Stimulated activated naive B cell treated with anti-CD40 and anti-IgM and Interleukin-4, amounts not matched to agents 10 μg/mL and 1 μg/mL and 100 μg/mL, for 72 hours (primary cell): Measurements from ENCODE around the gene JAKMIP1.

Experiments used
- ATAC-seq, 2 donors: fragments of 150-1000 bp; cut with Tn5 transposase; replicated peaks; 2 replicates each; pipeline ENCODE4 v1.10.0; 2021; ENCODE audit warnings: moderate library complexity in 1 of 2
- DNase-seq: peaks from one replicate; pipeline ENCODE4 v3.0.0; 2021
- H3K27ac Mint-ChIP-seq: one replicate; pipeline ENCODE4 v1.8.0; 2022; ENCODE audit warnings: mild to moderate bottlenecking, mixed read lengths
- H3K27me3 Mint-ChIP-seq, 2 donors: one replicate each; pipeline ENCODE4 v1.8.0; 2022; ENCODE audit warnings: mixed read lengths in 2 of 2
- H3K36me3 Mint-ChIP-seq, 2 donors: one replicate each; pipeline ENCODE4 v1.8.0; 2022; ENCODE audit warnings: mixed read lengths in 2 of 2, mild to moderate bottlenecking in 1 of 2
- H3K4me1 Mint-ChIP-seq, 2 donors: one replicate each; pipeline ENCODE4 v1.8.0; 2022; ENCODE audit warnings: mixed read lengths in 2 of 2, mild to moderate bottlenecking in 1 of 2
- H3K4me3 Mint-ChIP-seq, 2 donors: one replicate each; pipeline ENCODE4 v1.8.0; 2022; ENCODE audit warnings: mild to moderate bottlenecking in 2 of 2, mixed read lengths in 2 of 2, moderate library complexity in 1 of 2
- H3K9me3 Mint-ChIP-seq, 2 donors: one replicate each; pipeline ENCODE4 v1.8.0; 2022; ENCODE audit warnings: mixed read lengths in 2 of 2, mild to moderate bottlenecking in 1 of 2

Gene JAKMIP1

GRCh38 chr4:6071959-6072720 is 128.2 kb downstream of the JAKMIP1 start:
- no peaks in the 10 kb centered on the region for H3K36me3 Mint-ChIP-seq
- H3K9me3 Mint-ChIP-seq: no peaks in the 10 kb centered on the region
- no peak for ATAC-seq
- H3K27ac Mint-ChIP-seq: no peak overlapping the region
- H3K4me1 Mint-ChIP-seq: no peaks in the 10 kb centered on the region
- H3K27me3 Mint-ChIP-seq: peaks cover 16 to 22% of the 10 kb centered on the region in 2 donors
- H3K4me3 Mint-ChIP-seq: no peak overlapping the region
- DNase-seq: no peak

GRCh38 chr4:6071191-6071958 is 129.0 kb downstream of the JAKMIP1 start:
- no peak for ATAC-seq
- Mint-ChIP-seq H3K27me3 (peaks cover 16 to 22% of the 10 kb centered on the region in 2 donors), H3K4me1 (no peaks in the 10 kb centered on the region), H3K4me3 (no peak overlapping the region), H3K9me3 (no peaks in the 10 kb centered on the region), H3K27ac (no peak overlapping the region), H3K36me3 (no peaks in the 10 kb centered on the region)
- DNase-seq: no peak

- Mint-ChIP-seq H3K27ac (no peak overlapping the region), H3K4me1 (no peaks in the 10 kb centered on the region), H3K9me3 (no peaks in the 10 kb centered on the region), H3K27me3 (peaks cover 16 to 22% of the 10 kb centered on the region in 2 donors), H3K4me3 (no peak overlapping the region), H3K36me3 (no peaks in the 10 kb centered on the region)
- ATAC-seq: no peak
- no peak for DNase-seq
Measured at GRCh38 chr4:6069845-6070709, 130.3 kb downstream of the JAKMIP1 start.

- DNase-seq (no peak), ATAC-seq (no peak)
- no peaks in the 10 kb centered on the region for H3K9me3 Mint-ChIP-seq
- no peak overlapping the region for H3K4me3 Mint-ChIP-seq
- no peaks in the 10 kb centered on the region for H3K4me1 Mint-ChIP-seq
- H3K27ac Mint-ChIP-seq: no peak overlapping the region
- H3K27me3 Mint-ChIP-seq: peaks cover 16 to 22% of the 10 kb centered on the region in 2 donors
- no peaks in the 10 kb centered on the region for H3K36me3 Mint-ChIP-seq
Measured at GRCh38 chr4:6068986-6069385, 131.4 kb downstream of the JAKMIP1 start.

- Mint-ChIP-seq H3K4me1 (no peaks in the 10 kb centered on the region), H3K27me3 (peaks cover 6 to 18% of the 10 kb centered on the region in 2 donors), H3K27ac (no peak overlapping the region), H3K9me3 (no peaks in the 10 kb centered on the region), H3K36me3 (no peaks in the 10 kb centered on the region), H3K4me3 (no peak overlapping the region)
- no peak for DNase-seq
- ATAC-seq: no peak
Measured at GRCh38 chr4:6065934-6066590, 134.3 kb downstream of the JAKMIP1 start.

- Mint-ChIP-seq H3K36me3 (no peaks in the 10 kb centered on the region), H3K4me1 (no peaks in the 10 kb centered on the region), H3K27me3 (peaks cover 6 to 18% of the 10 kb centered on the region in 2 donors), H3K4me3 (no peak overlapping the region), H3K9me3 (peaks cover 2 to 3% of the 10 kb centered on the region in 2 donors), H3K27ac (no peak overlapping the region)
- ATAC-seq (no peak), DNase-seq (no peak)
Measured at GRCh38 chr4:6065166-6065565, 135.2 kb downstream of the JAKMIP1 start.

- peaks cover 2 to 4% of the 10 kb centered on the region in 2 donors for H3K9me3 Mint-ChIP-seq
- no peak overlapping the region for H3K4me3 Mint-ChIP-seq
- no peak overlapping the region for H3K27ac Mint-ChIP-seq
- no peak for DNase-seq
- ATAC-seq: no peak
- no peaks in the 10 kb centered on the region for H3K4me1 Mint-ChIP-seq
- H3K27me3 Mint-ChIP-seq: peaks cover 6 to 12% of the 10 kb centered on the region in 2 donors
- H3K36me3 Mint-ChIP-seq: no peaks in the 10 kb centered on the region
Measured at GRCh38 chr4:6064383-6064782, 136.0 kb downstream of the JAKMIP1 start.

- Mint-ChIP-seq H3K27me3 (peaks cover 6 to 10% of the 10 kb centered on the region in 2 donors), H3K4me3 (no peak overlapping the region), H3K4me1 (no peaks in the 10 kb centered on the region), H3K27ac (no peak overlapping the region), H3K9me3 (peaks cover 4% of the 10 kb centered on the region in 2 donors), H3K36me3 (no peaks in the 10 kb centered on the region)
- ATAC-seq (no peak), DNase-seq (no peak)
Measured at GRCh38 chr4:6063684-6064083, 136.7 kb downstream of the JAKMIP1 start.

GRCh38 chr4:6062133-6062532 is 138.2 kb downstream of the JAKMIP1 start:
- no peak overlapping the region for H3K4me3 Mint-ChIP-seq
- no peaks in the 10 kb centered on the region for H3K4me1 Mint-ChIP-seq
- no peaks in the 10 kb centered on the region for H3K36me3 Mint-ChIP-seq
- DNase-seq: no peak
- no peak overlapping the region for H3K27ac Mint-ChIP-seq
- H3K27me3 Mint-ChIP-seq: no peaks in the 10 kb centered on the region
- H3K9me3 Mint-ChIP-seq: peaks cover 5 to 7% of the 10 kb centered on the region in 2 donors
- no peak for ATAC-seq

GRCh38 chr4:6059375-6059805 is 141.0 kb downstream of the JAKMIP1 start:
- Mint-ChIP-seq H3K27ac (no peak overlapping the region), H3K9me3 (peaks cover 9% of the 10 kb centered on the region in 2 donors), H3K36me3 (no peaks in the 10 kb centered on the region), H3K4me3 (no peak overlapping the region), H3K27me3 (no peaks in the 10 kb centered on the region), H3K4me1 (no peaks in the 10 kb centered on the region)
- ATAC-seq (no peak), DNase-seq (no peak)

GRCh38 chr4:6058531-6059374 is 141.6 kb downstream of the JAKMIP1 start:
- ATAC-seq (no peak), DNase-seq (no peak)
- Mint-ChIP-seq H3K27me3 (no peaks in the 10 kb centered on the region), H3K4me1 (no peaks in the 10 kb centered on the region), H3K36me3 (no peaks in the 10 kb centered on the region), H3K9me3 (peaks cover 9% of the 10 kb centered on the region in 2 donors), H3K4me3 (no peak overlapping the region), H3K27ac (no peak overlapping the region)

- no peaks in the 10 kb centered on the region for H3K4me1 Mint-ChIP-seq
Measured at GRCh38 chr4:6056976-6057766, 143.2 kb downstream of the JAKMIP1 start.

More at GRCh38 chr4:6056976-6057766, 143.2 kb downstream of the JAKMIP1 start:
- ATAC-seq (no peak), DNase-seq (no peak)
- H3K27me3 Mint-ChIP-seq: peaks cover 0 to 3% of the 10 kb centered on the region in 2 donors
- H3K27ac Mint-ChIP-seq: no peak overlapping the region
- H3K36me3 Mint-ChIP-seq: no peaks in the 10 kb centered on the region
- H3K9me3 Mint-ChIP-seq: peaks cover 9% of the 10 kb centered on the region in 2 donors
- H3K4me3 Mint-ChIP-seq: no peak overlapping the region
